ENCODE data around the gene FCHSD2. TPM values are rescaled to one million over a fixed set of nuclear protein-coding genes. Genes with fewer than 3 reads are reported as not detected.

FCHSD2 gene
- total and polyA plus RNA-seq, 2 of the 13 experiments (the other 11 are each of a cell fraction or from before 2014, with no cell fraction given): 20.5 to 24.8 TPM

GRCh38 chr11:73172992-73173656, 31.0 kb upstream of the FCHSD2 start (continued):
- TF ChIP-seq ZBTB20 (CRISPR knock-in tag; IDR thresholded peaks at IDR 0.05; ENCODE audit: borderline replicate concordance, low read depth) (no peak), SUZ12 (IDR thresholded peaks at IDR 0.05; ENCODE audit: low read depth, low read length) (no peak), ZMYM3 (CRISPR knock-in tag; IDR thresholded peaks at IDR 0.05) (peak; percentile 82), POLR2AphosphoS5 (IDR thresholded peaks at IDR 0.05; ENCODE audit: low read depth, low read length) (no peak), PHF21A (CRISPR knock-in tag; IDR thresholded peaks at IDR 0.05) (no peak; the same call in none of the 2 replicates), KDM5B (CRISPR knock-in tag; IDR thresholded peaks at IDR 0.05; ENCODE audit: borderline replicate concordance) (no peak), ZNF382 (CRISPR knock-in tag; IDR thresholded peaks at IDR 0.05; ENCODE audit: borderline replicate concordance) (no peak), ZNF20 (CRISPR knock-in tag; IDR thresholded peaks at IDR 0.05) (0 out of 2 replicates have a peak, but pooled peaks have one; percentile 43), ZNF549 (CRISPR knock-in tag; IDR thresholded peaks at IDR 0.05) (no peak), NFIB (CRISPR knock-in tag; IDR thresholded peaks at IDR 0.05; ENCODE audit: borderline replicate concordance) (no peak), ZUFSP (CRISPR knock-in tag; IDR thresholded peaks at IDR 0.05; ENCODE audit: borderline replicate concordance) (no peak), ZNF710 (CRISPR knock-in tag; IDR thresholded peaks at IDR 0.05; ENCODE audit: borderline replicate concordance) (peak; percentile 83; the same call in 1 of the 2 replicates), ZBTB10 (CRISPR knock-in tag; IDR thresholded peaks at IDR 0.05; ENCODE audit: borderline replicate concordance) (peak; percentile 47; the same call in 1 of the 2 replicates), ATF7 (IDR thresholded peaks at IDR 0.05) (no peak), ATF7 (CRISPR knock-in tag; IDR thresholded peaks at IDR 0.05) (no peak), SP5 (CRISPR knock-in tag; IDR thresholded peaks at IDR 0.05; ENCODE audit: borderline replicate concordance, low read depth) (no peak), ZNF335 (CRISPR knock-in tag; IDR thresholded peaks at IDR 0.05) (no peak), KAT8 (CRISPR knock-in tag; IDR thresholded peaks at IDR 0.05) (no peak; the same call in 1 of the 2 replicates), EP300 (IDR thresholded peaks at IDR 0.05; ENCODE audit: low read depth in 2 of 2, low read length in 2 of 2) (peak in 1 of 2 experiments; percentile 53; a peak in 1 of 4 replicates), EP300 (CRISPR knock-in tag; IDR thresholded peaks at IDR 0.05; ENCODE audit: borderline replicate concordance) (peak; percentile 47; the same call in 1 of the 2 replicates), ZNF598 (CRISPR knock-in tag; IDR thresholded peaks at IDR 0.05; ENCODE audit: borderline replicate concordance) (no peak), ZNF557 (CRISPR knock-in tag; IDR thresholded peaks at IDR 0.05) (no peak)
- TF ChIP-seq, protein P1, sequence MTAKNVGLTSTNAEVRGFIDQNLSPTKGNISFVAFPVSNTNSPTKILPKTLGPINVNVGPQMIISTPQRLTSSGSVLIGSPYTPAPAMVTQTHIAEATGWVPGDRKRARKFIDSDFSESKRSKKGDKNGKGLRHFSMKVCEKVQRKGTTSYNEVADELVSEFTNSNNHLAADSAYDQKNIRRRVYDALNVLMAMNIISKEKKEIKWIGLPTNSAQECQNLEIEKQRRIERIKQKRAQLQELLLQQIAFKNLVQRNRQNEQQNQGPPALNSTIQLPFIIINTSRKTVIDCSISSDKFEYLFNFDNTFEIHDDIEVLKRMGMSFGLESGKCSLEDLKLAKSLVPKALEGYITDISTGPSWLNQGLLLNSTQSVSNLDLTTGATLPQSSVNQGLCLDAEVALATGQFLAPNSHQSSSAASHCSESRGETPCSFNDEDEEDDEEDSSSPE (CRISPR knock-in tag; IDR thresholded peaks at IDR 0.05): no peak
